ENCODE results near the gene NR5A2.

DNA sequence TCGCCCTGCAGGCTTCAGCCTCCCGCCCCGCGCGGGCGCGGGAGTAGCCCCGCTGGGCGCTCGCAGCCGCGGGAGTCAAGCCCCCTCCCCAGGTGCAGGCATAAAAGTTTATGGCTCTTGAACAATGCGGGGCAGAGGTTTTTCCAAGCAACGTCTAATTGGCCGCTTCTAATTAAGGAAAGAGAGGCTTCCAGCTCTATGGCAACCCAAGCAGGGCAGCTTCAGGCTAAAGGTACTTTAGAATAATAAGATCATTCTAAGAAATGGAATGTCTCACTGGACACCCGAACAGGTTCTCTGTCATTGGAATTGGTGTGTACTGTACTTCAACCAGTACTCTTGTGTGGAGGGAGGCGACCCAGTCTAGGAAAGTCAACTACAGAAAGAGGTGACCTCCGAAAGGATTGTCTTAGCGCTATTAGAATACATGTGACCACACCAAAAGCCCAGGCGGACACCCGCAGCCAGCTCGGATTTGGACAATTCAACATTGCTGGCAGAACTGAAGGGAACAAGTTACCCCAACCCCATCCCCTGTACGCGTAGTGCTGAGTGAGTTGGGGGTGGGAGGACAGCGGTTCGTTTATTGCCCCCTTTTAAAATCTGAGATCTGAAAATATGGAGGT, 12.5 kb downstream of the NR5A2 start:
- TF ChIP-seq GATA1 (IDR thresholded peaks at IDR 0.05; ENCODE audit: low read depth, low read length) (no peak), POLR2A (IDR thresholded peaks at IDR 0.05; ENCODE audit: low read length) (no peak)
